22Rv1 (cell line): ENCODE data around the gene KLHL29.

Experiments used
- ZFX ChIP-seq: fragments of 450-650 bp; IDR thresholded peaks from 2 replicates; pipeline ENCODE4 v1.6.1; 2017; ENCODE audit warnings: antibody characterized with exemption, borderline replicate concordance
- TF ChIP-seq, protein P1 (sequence below): fragments of 450-650 bp; IDR thresholded peaks from 2 replicates; pipeline ENCODE4 v1.5.1; 2017; ENCODE audit warnings: mild to moderate bottlenecking

DNA sequence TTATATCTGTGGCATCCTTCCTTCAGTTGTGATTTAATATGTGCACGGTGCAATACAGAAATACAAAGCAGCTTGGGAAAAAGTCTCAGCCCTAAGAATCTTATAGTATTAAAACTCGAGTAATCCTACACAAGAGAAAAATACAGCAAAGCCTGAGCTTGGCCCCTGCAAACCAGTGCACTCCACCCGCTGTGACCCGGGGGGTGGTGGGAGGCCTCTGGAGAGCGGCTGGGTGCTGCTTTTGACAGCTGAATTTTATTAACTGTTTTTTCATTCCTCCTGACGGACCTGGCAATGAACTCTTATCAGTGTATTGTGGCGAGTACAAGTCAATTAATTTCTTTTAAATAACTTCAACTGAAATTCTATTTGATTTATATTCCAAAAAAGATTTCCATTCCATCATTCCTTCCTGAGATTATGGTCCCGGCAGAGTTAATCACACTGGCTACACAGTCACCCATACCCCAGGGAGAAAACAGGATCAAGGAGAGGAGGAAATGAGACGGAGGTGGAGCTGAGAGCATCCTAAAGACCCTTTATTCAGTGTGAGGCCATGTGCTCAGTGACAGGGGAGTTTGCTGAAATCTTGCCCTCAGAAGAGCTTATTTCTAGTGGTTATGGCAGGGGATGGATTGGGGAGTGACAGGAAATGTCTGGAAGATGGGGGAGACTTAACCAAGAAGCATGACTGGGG is 124.8 kb downstream of the KLHL29 start:
- TF ChIP-seq, protein P1, sequence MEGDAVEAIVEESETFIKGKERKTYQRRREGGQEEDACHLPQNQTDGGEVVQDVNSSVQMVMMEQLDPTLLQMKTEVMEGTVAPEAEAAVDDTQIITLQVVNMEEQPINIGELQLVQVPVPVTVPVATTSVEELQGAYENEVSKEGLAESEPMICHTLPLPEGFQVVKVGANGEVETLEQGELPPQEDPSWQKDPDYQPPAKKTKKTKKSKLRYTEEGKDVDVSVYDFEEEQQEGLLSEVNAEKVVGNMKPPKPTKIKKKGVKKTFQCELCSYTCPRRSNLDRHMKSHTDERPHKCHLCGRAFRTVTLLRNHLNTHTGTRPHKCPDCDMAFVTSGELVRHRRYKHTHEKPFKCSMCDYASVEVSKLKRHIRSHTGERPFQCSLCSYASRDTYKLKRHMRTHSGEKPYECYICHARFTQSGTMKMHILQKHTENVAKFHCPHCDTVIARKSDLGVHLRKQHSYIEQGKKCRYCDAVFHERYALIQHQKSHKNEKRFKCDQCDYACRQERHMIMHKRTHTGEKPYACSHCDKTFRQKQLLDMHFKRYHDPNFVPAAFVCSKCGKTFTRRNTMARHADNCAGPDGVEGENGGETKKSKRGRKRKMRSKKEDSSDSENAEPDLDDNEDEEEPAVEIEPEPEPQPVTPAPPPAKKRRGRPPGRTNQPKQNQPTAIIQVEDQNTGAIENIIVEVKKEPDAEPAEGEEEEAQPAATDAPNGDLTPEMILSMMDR = no peak
- no peak for TF ChIP-seq ZFX
